ENCODE results near the gene MYMX.
A peak's percentile ranks its signal among the peaks of the same experiment; 100 is the strongest.

Gene MYMX

DNA sequence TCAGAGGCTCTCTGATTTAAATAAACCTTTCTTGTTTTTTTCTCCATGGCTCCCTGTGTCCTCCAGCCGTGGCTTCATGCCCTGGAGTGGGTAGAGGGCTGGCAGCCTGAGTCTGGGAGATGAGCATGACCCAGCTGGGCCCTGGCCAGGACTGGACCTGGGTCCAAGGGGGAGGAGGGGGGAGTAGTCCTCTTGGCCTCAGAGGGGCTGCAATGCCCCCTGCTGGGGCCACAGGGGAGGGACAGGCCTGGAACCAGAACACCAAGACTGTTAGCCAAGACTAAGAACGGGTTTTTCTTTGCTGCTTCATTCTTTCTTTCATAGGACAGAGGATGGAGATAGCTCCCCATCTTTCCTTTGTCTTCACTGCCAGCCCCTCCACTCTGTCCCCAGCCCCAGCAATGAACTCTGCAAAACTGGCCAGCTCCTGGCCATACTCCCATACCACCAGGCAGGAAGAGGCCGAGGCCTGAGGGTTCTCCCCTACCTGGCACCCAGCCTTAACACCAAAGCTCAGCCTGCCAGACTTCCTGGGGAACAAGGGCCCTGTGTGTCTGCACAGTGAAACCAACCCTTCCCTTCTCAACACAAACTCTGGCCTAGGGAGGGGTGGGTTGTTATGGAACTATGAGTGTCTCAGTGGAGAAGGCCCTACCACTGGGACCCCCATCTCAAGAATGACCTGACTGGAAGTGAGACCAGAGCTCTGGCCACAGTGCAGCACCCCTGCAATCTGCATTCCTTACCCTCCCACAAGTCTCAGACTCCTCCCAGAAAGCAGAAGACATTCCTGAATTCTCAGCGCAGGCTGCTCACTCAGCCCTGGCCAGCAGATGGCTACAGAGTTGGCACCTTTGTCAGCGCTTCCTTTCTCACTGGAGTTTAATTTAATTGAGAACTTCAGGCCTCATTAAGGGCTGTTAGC is 17.6 kb downstream of the MYMX start:
- DNase-seq (ENCODE audit: low spot score) = peak; percentile 90
- Histone ChIP-seq H3K27ac (peak overlapping the region; percentile 79 to 91), H3K4me3 (no peak overlapping the region)
- TF ChIP-seq, protein P1, sequence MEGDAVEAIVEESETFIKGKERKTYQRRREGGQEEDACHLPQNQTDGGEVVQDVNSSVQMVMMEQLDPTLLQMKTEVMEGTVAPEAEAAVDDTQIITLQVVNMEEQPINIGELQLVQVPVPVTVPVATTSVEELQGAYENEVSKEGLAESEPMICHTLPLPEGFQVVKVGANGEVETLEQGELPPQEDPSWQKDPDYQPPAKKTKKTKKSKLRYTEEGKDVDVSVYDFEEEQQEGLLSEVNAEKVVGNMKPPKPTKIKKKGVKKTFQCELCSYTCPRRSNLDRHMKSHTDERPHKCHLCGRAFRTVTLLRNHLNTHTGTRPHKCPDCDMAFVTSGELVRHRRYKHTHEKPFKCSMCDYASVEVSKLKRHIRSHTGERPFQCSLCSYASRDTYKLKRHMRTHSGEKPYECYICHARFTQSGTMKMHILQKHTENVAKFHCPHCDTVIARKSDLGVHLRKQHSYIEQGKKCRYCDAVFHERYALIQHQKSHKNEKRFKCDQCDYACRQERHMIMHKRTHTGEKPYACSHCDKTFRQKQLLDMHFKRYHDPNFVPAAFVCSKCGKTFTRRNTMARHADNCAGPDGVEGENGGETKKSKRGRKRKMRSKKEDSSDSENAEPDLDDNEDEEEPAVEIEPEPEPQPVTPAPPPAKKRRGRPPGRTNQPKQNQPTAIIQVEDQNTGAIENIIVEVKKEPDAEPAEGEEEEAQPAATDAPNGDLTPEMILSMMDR (IDR thresholded peaks at IDR 0.05) = peak; percentile 82

DNA sequence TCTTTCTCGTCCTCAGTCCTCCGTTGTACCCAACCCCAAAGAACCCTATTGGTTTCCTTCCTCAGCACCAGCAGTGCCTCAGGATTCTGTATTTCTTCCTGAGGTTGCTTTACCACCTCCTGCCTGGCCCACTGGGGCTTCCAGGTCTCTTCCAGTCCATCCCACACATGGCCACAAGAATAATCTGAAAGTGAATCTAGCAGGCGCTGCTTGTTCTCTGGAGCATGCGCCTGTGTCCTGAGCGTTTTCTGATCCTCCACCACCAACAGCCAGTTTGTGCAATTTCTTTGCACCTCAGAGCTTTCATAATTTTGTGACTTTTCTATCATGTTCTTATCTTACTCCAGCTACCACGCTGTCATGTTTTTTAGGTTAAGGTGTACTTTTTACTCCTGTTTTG is 18.5 kb downstream of the MYMX start:
- TF ChIP-seq, protein P1 (IDR thresholded peaks at IDR 0.05) = no peak
- DNase-seq (ENCODE audit: low spot score) = no peak
- Histone ChIP-seq H3K27ac (peak overlapping the region; percentile 79 to 91), H3K4me3 (no peak overlapping the region)

DNA sequence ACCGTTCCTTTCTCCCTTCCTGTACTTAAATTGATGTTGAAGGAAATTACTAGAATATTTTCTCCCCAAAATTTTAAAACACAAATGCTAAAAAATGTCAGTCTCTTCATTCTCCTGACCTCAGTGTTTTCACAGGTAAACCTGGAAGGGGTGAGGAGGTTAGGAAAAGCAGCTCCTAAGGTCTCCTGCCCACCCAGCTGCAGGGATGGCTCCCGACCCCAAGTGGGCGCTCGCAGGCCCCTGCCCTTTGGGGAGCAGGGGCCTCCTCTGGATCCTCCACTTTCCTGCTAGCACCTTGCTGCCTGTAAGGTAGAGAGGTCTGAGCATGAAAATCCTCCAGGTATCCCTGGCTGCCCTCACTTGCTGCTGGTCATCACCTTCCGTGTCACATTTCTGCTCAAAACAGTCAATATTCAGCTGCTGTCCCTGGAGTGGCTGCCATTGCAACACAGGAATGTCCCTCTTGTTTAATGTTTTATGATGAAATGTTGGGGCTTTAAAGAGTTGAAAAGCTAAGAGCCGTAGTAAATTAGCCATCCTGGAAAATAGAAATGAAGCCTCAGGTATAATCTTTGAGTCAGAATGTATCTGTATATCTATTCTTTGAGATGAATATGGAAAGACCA is 19.3 kb downstream of the MYMX start:
- TF ChIP-seq, protein P1 (IDR thresholded peaks at IDR 0.05) = no peak
- no peak for DNase-seq (ENCODE audit: low spot score)
- Histone ChIP-seq H3K27ac (peak overlapping the region in 1 of 2 donors; percentile 62), H3K4me3 (no peak overlapping the region)

DNA sequence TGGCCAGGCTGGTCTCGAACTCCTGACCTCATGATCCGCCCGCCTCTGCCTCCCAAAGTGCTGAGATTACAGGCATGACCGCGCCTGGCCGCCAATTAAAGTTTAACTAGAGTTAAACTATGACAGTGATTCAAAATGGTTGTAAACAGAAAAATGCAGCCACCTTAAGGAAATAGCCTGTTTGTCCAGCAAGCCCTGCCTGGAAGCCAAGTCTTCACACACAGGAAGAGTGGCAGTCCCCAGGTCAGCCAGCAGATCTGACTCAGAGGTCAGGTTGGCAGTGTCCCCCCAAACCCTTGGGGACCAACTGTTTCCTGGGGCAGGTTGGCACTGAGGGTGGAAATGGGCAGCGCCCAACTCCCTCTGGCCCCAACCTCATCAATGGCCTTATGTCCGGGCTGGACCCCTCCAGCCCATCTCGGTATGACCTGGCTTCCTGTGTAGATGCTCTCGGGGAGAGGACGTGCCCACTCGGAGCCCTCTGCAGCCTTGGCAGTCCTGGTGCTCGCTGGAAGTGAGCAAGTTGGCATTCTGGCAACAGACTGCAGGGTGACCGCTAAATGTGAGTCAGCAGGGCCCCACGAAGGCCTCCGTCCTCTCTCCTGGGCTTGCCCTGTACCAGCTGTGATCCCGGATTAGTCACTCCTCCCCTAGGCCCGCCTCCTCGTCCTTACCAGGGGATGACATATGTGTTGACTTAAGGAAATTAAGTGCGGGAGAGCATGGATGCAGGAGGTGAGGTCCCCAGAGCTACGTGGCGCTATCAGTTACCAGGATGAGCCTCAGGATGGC is 20.5 kb downstream of the MYMX start:
- Histone ChIP-seq H3K27ac (peak overlapping the region; percentile 98 to 99), H3K4me3 (peak overlapping the region; percentile 76)
- peak; percentile 99 for DNase-seq (ENCODE audit: low spot score)

DNA sequence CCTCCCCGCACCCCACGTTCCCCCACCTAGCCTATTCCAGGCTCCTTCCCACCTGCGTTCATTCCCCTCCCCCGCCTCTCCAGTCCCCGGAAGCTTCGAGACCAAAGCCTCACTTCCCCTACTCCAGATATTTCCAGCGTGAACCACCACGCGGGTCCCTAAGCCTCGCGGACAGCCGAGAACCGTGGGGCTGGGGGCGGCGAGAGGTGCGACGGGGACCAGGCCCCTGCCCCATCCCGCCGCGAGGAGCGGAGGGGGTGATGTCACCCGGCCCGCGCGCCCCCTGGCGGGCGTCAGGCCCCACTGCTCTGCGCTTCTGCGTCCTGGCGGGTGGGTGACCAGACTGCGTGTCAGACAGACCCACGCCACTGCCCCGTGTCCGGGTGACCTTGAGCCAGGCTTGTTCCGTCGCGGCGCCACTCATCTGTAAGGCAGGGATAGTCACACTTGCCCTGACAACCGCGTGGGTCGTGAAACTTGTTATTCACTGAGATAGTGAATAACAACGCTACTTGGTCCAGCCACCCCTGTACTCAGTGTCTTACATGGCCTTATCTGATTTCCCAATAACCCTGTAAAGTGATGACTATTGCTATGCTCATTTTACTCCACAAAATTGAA is 21.2 kb downstream of the MYMX start:
- peak; percentile 91 for DNase-seq (ENCODE audit: low spot score)
- peak overlapping the region; percentile 98 to 99 for H3K27ac ChIP-seq
- peak overlapping the region; percentile 76 for H3K4me3 ChIP-seq
- TF ChIP-seq, protein P1 (IDR thresholded peaks at IDR 0.05) = peak; percentile 97

More for the DNA sequence above, 20.5 kb downstream of the MYMX start:
- TF ChIP-seq, protein P1 (IDR thresholded peaks at IDR 0.05) = no peak

DNA sequence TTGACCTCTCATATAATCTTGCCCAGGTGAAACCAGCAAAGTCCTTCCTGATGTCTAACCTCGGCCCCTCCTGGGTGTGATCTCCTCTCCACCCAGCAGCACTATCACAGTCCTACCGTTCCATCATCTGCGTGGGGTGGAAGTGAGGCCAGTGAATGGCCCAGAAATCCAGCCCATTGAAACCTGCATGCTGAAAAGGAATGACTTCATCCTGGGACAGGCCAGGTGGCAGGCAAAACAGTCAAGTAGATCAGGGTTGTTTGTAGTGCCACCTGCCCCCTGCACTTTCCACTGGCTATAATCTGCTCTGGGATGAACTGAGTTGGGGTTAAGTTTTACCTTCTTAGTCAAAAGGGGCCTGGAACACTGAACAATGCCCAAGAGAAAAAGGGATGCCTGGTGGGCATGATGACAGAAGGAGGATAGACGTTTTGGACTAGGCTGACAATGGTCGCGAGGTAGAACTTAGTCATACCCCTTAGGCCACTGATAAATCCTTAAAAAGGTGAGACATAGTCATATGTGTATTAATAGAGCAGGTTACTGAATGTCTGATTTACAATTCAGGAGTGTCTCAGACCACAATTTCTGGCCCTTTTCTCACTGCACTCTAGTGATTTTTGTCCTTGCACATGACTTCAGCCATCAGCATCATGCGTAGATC is 22.1 kb downstream of the MYMX start:
- TF ChIP-seq, protein P1 (IDR thresholded peaks at IDR 0.05) = no peak
- DNase-seq (ENCODE audit: low spot score) = no peak

More for the DNA sequence above, 22.1 kb downstream of the MYMX start:
- H3K4me3 ChIP-seq = no peak overlapping the region
- H3K27ac ChIP-seq = peak overlapping the region; percentile 98 to 99

Data from coronary artery (tissue), 2 donors.